Measurements from ENCODE around the gene PPP2R2B.
A peak's percentile ranks its signal among the peaks of the same experiment; 100 is the strongest.
"Not testable (repeated sequence)": the region's sequence is repeated elsewhere in the genome, so short reads cannot be mapped to it uniquely, and the experiment has no call there.

PPP2R2B gene

DNA sequence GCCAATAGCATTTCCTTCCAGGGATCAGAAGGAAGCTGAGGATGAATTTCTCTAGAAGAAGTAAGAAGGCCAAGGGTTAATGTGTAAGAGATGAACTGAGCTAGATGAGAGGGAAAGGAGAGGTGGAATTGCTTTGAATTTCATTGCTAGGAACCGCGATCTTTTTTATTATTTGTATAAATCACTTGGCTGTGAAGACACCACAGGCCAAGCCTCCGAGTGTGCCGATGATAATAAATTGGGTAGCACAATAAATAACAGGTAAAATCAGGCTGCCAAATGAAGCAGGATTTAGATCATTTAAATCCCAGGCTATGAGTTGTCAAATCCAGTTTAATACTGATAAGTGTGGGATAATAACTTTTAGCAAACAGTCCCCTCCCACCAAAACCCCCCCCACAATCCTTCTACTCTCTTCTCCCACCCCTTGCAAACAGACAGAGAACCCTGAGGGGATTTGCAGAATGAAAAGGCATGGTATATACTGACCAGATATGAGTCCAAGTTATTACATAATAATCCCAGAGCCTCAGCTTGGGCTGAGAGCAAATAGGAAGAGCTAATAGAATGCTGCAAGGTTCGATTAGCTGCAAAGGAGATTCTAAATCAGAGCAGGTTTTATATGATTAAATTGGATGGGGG is 143.5 kb downstream of the PPP2R2B start:
- DNase-seq (ENCODE audit: low read depth), result no peak
- TF ChIP-seq, protein P1, sequence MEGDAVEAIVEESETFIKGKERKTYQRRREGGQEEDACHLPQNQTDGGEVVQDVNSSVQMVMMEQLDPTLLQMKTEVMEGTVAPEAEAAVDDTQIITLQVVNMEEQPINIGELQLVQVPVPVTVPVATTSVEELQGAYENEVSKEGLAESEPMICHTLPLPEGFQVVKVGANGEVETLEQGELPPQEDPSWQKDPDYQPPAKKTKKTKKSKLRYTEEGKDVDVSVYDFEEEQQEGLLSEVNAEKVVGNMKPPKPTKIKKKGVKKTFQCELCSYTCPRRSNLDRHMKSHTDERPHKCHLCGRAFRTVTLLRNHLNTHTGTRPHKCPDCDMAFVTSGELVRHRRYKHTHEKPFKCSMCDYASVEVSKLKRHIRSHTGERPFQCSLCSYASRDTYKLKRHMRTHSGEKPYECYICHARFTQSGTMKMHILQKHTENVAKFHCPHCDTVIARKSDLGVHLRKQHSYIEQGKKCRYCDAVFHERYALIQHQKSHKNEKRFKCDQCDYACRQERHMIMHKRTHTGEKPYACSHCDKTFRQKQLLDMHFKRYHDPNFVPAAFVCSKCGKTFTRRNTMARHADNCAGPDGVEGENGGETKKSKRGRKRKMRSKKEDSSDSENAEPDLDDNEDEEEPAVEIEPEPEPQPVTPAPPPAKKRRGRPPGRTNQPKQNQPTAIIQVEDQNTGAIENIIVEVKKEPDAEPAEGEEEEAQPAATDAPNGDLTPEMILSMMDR (IDR thresholded peaks at IDR 0.05; ENCODE audit: control insufficient read depth, insufficient read depth, low read depth, low read length, missing control alignments), result no peak
- H3K4me3 ChIP-seq (ENCODE audit: control insufficient read depth, low read depth, low read length), result no peak overlapping the region

DNA sequence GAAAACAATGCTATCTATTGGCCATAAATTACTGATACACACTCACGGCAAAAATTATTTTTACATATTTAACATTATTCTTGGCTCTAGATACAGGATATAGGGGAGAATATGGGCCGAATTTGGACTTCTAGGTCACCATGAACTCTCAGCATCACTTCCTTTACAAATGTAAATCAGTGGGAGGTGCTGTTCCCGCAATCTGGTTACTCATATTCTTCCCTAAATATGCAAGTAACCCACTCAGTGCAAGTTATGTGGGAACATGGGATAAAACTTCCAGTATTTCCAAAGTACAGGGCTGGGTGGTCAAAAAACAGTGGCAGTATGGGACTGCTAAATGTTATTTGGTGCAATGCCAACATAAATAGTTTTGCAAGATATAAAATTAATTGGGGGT is 145.6 kb downstream of the PPP2R2B start:
- TF ChIP-seq, protein P1 (IDR thresholded peaks at IDR 0.05; ENCODE audit: control insufficient read depth, insufficient read depth, low read depth, low read length, missing control alignments), result no peak
- DNase-seq (ENCODE audit: low read depth), result no peak
- H3K4me3 ChIP-seq (ENCODE audit: control insufficient read depth, low read depth, low read length), result no peak overlapping the region

DNA sequence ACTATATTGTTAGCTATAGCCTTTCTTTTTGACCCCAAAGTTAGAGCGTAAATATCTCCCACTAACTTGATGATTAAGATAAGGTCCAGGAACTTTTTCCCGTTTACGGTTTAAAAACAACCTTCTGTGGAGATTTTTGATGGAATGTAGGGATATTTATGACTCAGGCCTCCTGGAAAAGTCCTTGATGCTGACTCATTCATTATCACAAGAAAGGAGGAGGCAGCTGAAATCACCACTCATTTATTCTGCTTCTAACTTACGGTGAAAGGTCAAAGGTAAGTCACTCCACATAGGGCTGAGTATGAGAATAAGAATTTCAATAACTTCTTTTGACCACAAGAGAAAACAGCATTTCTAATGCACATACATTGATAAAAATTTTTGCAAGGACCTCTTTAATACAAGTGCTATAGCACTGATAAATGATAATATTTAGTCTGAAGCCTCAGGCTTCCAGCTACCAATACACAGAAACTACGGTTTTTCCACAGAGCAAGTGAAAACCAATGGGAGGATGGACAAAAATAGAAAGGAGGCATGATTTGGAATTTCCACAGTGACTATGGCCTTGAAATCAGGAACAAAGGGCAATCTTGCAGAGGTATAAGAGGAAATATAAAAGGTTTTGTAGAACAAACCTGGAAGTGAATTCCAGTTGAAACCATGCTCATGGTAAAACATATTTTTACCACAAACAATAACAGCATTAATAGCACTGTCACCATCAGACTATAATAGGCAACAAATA is 146.5 kb downstream of the PPP2R2B start:
- TF ChIP-seq, protein P1 (IDR thresholded peaks at IDR 0.05; ENCODE audit: control insufficient read depth, insufficient read depth, low read depth, low read length, missing control alignments), result no peak
- no peak overlapping the region for H3K4me3 ChIP-seq (ENCODE audit: control insufficient read depth, low read depth, low read length)
- DNase-seq (ENCODE audit: low read depth), result peak; percentile 67

DNA sequence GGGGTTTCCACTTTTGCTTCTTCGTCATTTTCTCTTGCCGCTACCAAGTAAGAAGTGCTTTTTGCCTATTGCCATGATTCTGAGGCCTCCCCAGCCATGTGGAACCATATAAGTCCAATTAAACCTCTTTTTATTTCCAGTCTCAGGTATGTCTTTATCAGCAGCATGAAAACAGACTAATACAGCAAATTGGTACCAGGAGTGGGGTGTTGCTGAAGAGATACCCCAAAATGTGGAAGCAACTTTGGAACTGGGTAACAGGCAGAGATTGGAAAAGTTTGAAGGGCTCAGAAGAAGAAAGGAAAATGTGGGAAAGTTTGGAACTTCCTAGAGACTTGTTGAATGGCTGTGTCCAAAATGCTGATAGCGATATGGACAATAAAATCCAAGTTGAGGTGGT is 149.8 kb downstream of the PPP2R2B start:
- not testable (repeated sequence) for DNase-seq (ENCODE audit: low read depth); H3K4me3 ChIP-seq (ENCODE audit: control insufficient read depth, low read depth, low read length)

DNA sequence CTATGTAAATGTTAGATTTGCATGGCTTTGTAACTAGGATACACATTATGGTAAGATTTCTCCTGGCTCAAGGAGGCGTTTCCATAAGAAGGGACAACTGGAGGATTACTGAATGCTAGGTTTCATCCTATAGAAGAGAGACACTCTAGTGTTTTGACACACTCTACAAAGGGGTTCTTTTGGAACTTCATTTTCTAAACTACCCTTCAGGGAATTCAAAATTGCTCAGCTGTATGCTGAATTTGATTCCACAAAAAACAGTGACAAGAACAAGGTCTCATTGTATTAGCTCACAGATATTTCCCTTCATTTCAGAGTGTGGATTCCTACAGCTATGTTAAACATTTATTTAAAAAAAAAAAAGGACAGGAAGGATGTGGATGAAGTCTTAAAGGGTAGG is 151.7 kb downstream of the PPP2R2B start:
- TF ChIP-seq, protein P1 (IDR thresholded peaks at IDR 0.05; ENCODE audit: control insufficient read depth, insufficient read depth, low read depth, low read length, missing control alignments), result no peak
- H3K4me3 ChIP-seq (ENCODE audit: control insufficient read depth, low read depth, low read length), result no peak overlapping the region
- DNase-seq (ENCODE audit: low read depth), result no peak

DNA sequence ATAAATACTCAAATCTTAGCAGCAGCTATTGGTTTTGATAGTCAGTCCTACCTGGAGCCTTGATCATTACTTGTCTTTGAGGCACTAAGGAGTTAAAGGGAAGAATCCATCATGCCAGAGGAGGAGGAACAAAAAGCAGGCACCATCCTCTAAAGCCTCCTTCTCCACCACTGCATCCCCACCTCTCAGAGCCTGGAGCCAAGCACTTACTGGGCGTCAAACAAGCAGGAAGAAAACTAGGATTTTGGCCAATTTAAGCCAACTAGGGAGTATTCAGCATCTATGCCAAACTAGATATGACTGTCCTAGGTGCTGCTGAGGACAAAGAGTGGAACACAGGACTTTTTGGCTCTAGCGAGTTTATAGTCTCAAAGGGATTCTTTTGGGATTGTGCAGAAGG is 152.5 kb downstream of the PPP2R2B start:
- H3K4me3 ChIP-seq (ENCODE audit: control insufficient read depth, low read depth, low read length), result no peak overlapping the region
- TF ChIP-seq, protein P1 (IDR thresholded peaks at IDR 0.05; ENCODE audit: control insufficient read depth, insufficient read depth, low read depth, low read length, missing control alignments), result no peak
- no peak for DNase-seq (ENCODE audit: low read depth)

DNA sequence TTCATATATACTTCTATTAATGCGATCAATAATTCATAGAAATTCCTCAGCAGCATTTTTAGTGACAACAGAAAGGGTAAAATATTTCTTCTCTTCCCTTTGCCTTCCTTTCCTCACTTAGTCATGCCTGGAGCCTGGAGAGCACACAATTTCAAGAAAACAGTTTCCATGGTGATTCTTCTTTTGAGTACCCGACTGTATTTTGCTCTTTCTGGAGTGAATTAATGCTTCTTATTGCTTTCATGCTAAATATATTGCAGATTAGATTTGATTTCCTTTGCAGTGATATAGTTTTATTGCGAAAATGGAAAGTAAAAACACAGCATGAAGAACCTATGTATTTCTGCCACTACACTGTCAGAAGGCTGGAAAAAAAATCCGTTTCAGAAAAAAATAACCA is 153.5 kb downstream of the PPP2R2B start:
- TF ChIP-seq, protein P1 (IDR thresholded peaks at IDR 0.05; ENCODE audit: control insufficient read depth, insufficient read depth, low read depth, low read length, missing control alignments), result no peak

More for the DNA sequence above, 153.5 kb downstream of the PPP2R2B start:
- no peak overlapping the region for H3K4me3 ChIP-seq (ENCODE audit: control insufficient read depth, low read depth, low read length)
- no peak for DNase-seq (ENCODE audit: low read depth)

Measured in AG09309 (cell line).